H1 (cell line): ENCODE results near the gene SATB2. TPM values are rescaled to one million over a fixed set of nuclear protein-coding genes. Genes with fewer than 3 reads are reported as not detected.

Experiments used
- BCL11A ChIP-seq, 2 experiments: IDR thresholded peaks; one replicate each; pipeline ENCODE4 v1.6.1; 2011; ENCODE audit warnings: low read depth in 2 of 2, low read length in 2 of 2, mild to moderate bottlenecking in 2 of 2
- CBX5 ChIP-seq: fragments of 300-800, 300-1000 bp; sonication (generic); IDR thresholded peaks from 2 replicates; pipeline ENCODE4 v1.7.1; 2016; ENCODE audit warnings: antibody characterized with exemption, low read length, low read depth
- GABPA ChIP-seq: IDR thresholded peaks from 2 replicates; pipeline ENCODE4 v1.6.1; 2011; ENCODE audit warnings: mild to moderate bottlenecking, low read length, moderate library complexity, borderline replicate concordance; ENCODE audit not compliant: insufficient read depth
- HDAC6 ChIP-seq: IDR thresholded peaks from one replicate; pipeline ENCODE4 v1.7.1; 2012; ENCODE audit warnings: low read depth, mild to moderate bottlenecking, inconsistent platforms, low read length, moderate library complexity
- KDM1A ChIP-seq: fragments of 200-600, 300-600 bp; sonication (generic); IDR thresholded peaks from 2 replicates; pipeline ENCODE4 v1.7.1; 2016; ENCODE audit warnings: mild to moderate bottlenecking, low read length, borderline replicate concordance
- KDM4A ChIP-seq: IDR thresholded peaks from one replicate; pipeline ENCODE4 v1.7.1; 2012; ENCODE audit warnings: low read depth, mild to moderate bottlenecking, moderate library complexity, low read length, inconsistent platforms; ENCODE audit not compliant: severe bottlenecking
- NANOG ChIP-seq: IDR thresholded peaks from 2 replicates; pipeline ENCODE4 v1.6.1; 2011; ENCODE audit warnings: low read length, low read depth, mild to moderate bottlenecking, inconsistent platforms; ENCODE audit not compliant: insufficient read depth, poor library complexity, severe bottlenecking
- POLR2AphosphoS5 ChIP-seq: IDR thresholded peaks from 2 replicates; pipeline ENCODE4 v1.6.1; 2011; ENCODE audit warnings: low read depth, low read length
- RFX5 ChIP-seq: IDR thresholded peaks from 2 replicates; pipeline ENCODE4 v1.6.1; 2011; ENCODE audit warnings: low read depth, low read length, improper control_type of control experiment, borderline replicate concordance
- RXRA ChIP-seq: IDR thresholded peaks from 2 replicates; pipeline ENCODE4 v1.6.1; 2011; ENCODE audit warnings: low read depth, mild to moderate bottlenecking, low read length, moderate library complexity; ENCODE audit not compliant: insufficient read depth
- SIN3A ChIP-seq, 2 experiments: IDR thresholded peaks in 1 of 2; conservative IDR thresholded peaks in 1 of 2; 2 replicates each; pipeline ENCODE4 v1.6.1; 2011 to 2012; ENCODE audit warnings: low read length in 2 of 2, improper control_type of control experiment in 1 of 2, low read depth in 1 of 2, mild to moderate bottlenecking in 1 of 2
- SP4 ChIP-seq: IDR thresholded peaks from 2 replicates; pipeline ENCODE4 v1.6.1; 2012; ENCODE audit warnings: low read length, inconsistent platforms
- SRF ChIP-seq: IDR thresholded peaks from 2 replicates; pipeline ENCODE4 v1.6.1; 2011; ENCODE audit warnings: mild to moderate bottlenecking, low read depth, low read length, moderate library complexity
- SUZ12 ChIP-seq: fragments of 200-600 bp; sonication (generic); IDR thresholded peaks from 2 replicates; pipeline ENCODE4 v1.6.1; 2012; ENCODE audit warnings: mild to moderate bottlenecking, inconsistent platforms, low read length, moderate library complexity, mixed read lengths
- polyA plus RNA-seq, 7 experiments: library from polyadenylated mRNA; depleted of rRNA in 3 of 7; stranded (reverse) in 5 of 7; unstranded in 2 of 7; fragments of >200 nt in 5 of 7; fragments of 200-250 nt in 2 of 7; gene quantifications; 1 replicate in 5 of 7; 2 replicates in 1 of 7; 4 replicates in 1 of 7; pipeline versions ENCODE4 v1.2.1 to v1.2.3, GENCODE V29; 2011 to 2013; ENCODE audit warnings: missing spikeins in 2 of 7, mixed read lengths in 2 of 7
- total RNA-seq: library from RNA; stranded (reverse); fragmentation: NEBNext Ultra II Directional; extraction: Animal tissue kit (Norgen Biotek cat#: 25700); gene quantifications from 2 replicates; pipeline ENCODE4 v1.2.1, GENCODE V29; 2021
- TF ChIP-seq, protein P1 (sequence below): IDR thresholded peaks from 2 replicates; pipeline ENCODE4 v1.6.1; 2011; ENCODE audit warnings: low read depth, mild to moderate bottlenecking, low read length; ENCODE audit not compliant: insufficient read depth
- TF ChIP-seq, protein P2 (sequence below): IDR thresholded peaks from 2 replicates; pipeline ENCODE4 v1.6.1; 2012; ENCODE audit warnings: low read length, inconsistent platforms
- TF ChIP-seq, protein P3 (sequence below): IDR thresholded peaks from 2 replicates; pipeline ENCODE4 v1.6.1; 2011; ENCODE audit warnings: low read length, improper control_type of control experiment
- TF ChIP-seq, protein P4 (sequence below), 3 experiments: IDR thresholded peaks; 1 replicate in 2 of 3; 2 replicates in 1 of 3; pipeline versions ENCODE4 v1.5.1 to v1.6.1; 2011; ENCODE audit warnings: low read length in 3 of 3, mild to moderate bottlenecking in 3 of 3, inconsistent platforms in 2 of 3, low read depth in 1 of 3, moderate library complexity in 1 of 3; ENCODE audit not compliant: insufficient read depth in 1 of 3; ENCODE audit errors: control extremely low read depth in 1 of 3

The SATB2 gene
- total and polyA plus RNA-seq, 2 of the 8 experiments (the other 6 are each of a cell fraction or from before 2014, with no cell fraction given), result 1.3 to 5.7 TPM

DNA sequence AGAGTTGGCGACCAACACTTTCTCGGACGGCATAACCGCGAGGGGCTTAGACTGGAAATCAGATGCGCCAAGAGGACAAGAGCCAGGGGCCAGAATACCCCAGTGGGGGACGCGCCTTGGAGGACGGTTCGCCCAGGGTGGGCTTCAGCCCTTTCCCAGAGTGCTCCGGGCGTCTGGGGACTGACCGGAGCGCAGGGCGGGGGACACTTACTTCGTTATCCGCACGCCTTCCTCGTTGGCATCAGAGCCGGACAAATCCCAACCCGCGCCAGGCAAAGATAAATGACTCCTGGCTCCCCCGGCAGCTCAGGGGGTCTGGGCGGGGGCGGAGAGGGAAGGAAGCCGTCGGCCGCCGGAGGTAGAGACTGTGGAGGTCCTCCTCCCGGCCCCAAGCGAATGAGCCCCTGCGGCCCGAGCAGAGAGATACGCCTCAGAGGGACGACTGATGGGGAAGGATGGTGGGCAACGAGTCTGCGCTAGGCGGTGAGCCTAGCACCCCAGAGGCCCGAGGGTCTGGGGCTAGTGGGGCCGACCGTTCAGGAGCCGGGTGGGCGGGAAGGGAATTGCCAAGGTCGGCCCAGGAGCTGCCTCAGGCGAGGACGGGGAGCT, 4.7 kb upstream of the SATB2 start (continued):
- TF ChIP-seq POLR2AphosphoS5, result no peak
- TF ChIP-seq KDM1A, result no peak
- peak; percentile 14 for TF ChIP-seq KDM4A
- no peak for TF ChIP-seq BCL11A (IDR thresholded peaks at IDR 0.05; ENCODE audit: low read depth in 2 of 2, low read length in 2 of 2)
- no peak for TF ChIP-seq RFX5
- no peak for TF ChIP-seq SP4
- TF ChIP-seq GABPA, result no peak
- TF ChIP-seq HDAC6, result no peak
- TF ChIP-seq RXRA, result no peak
- TF ChIP-seq SIN3A (conservative IDR thresholded peaks at IDR 0.05 in 1 of 2, IDR thresholded peaks at IDR 0.05 in 1 of 2; ENCODE audit: low read depth in 1 of 2, low read length in 2 of 2), result no peak
- TF ChIP-seq, protein P1, sequence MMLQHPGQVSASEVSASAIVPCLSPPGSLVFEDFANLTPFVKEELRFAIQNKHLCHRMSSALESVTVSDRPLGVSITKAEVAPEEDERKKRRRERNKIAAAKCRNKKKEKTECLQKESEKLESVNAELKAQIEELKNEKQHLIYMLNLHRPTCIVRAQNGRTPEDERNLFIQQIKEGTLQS, result no peak
- TF ChIP-seq, protein P2, sequence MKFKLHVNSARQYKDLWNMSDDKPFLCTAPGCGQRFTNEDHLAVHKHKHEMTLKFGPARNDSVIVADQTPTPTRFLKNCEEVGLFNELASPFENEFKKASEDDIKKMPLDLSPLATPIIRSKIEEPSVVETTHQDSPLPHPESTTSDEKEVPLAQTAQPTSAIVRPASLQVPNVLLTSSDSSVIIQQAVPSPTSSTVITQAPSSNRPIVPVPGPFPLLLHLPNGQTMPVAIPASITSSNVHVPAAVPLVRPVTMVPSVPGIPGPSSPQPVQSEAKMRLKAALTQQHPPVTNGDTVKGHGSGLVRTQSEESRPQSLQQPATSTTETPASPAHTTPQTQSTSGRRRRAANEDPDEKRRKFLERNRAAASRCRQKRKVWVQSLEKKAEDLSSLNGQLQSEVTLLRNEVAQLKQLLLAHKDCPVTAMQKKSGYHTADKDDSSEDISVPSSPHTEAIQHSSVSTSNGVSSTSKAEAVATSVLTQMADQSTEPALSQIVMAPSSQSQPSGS, result no peak
- TF ChIP-seq CBX5, result no peak
- TF ChIP-seq NANOG, result no peak
- TF ChIP-seq, protein P3, sequence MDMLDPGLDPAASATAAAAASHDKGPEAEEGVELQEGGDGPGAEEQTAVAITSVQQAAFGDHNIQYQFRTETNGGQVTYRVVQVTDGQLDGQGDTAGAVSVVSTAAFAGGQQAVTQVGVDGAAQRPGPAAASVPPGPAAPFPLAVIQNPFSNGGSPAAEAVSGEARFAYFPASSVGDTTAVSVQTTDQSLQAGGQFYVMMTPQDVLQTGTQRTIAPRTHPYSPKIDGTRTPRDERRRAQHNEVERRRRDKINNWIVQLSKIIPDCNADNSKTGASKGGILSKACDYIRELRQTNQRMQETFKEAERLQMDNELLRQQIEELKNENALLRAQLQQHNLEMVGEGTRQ, result no peak
- peak; percentile 90; the same call in 1 of the 2 replicates for TF ChIP-seq SUZ12
- TF ChIP-seq, protein P4, sequence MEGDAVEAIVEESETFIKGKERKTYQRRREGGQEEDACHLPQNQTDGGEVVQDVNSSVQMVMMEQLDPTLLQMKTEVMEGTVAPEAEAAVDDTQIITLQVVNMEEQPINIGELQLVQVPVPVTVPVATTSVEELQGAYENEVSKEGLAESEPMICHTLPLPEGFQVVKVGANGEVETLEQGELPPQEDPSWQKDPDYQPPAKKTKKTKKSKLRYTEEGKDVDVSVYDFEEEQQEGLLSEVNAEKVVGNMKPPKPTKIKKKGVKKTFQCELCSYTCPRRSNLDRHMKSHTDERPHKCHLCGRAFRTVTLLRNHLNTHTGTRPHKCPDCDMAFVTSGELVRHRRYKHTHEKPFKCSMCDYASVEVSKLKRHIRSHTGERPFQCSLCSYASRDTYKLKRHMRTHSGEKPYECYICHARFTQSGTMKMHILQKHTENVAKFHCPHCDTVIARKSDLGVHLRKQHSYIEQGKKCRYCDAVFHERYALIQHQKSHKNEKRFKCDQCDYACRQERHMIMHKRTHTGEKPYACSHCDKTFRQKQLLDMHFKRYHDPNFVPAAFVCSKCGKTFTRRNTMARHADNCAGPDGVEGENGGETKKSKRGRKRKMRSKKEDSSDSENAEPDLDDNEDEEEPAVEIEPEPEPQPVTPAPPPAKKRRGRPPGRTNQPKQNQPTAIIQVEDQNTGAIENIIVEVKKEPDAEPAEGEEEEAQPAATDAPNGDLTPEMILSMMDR (IDR thresholded peaks at IDR 0.05; ENCODE audit: control extremely low read depth in 1 of 3, insufficient read depth in 1 of 3, low read depth in 1 of 3, low read length in 3 of 3), result no peak
- TF ChIP-seq SRF, result no peak
